ENCODE data around the gene RNF149. TPM values are rescaled to one million over a fixed set of nuclear protein-coding genes. Genes with fewer than 3 reads are reported as not detected.

The RNF149 gene
- polyA plus RNA-seq, 1 experiment, result 20.8 TPM

DNA sequence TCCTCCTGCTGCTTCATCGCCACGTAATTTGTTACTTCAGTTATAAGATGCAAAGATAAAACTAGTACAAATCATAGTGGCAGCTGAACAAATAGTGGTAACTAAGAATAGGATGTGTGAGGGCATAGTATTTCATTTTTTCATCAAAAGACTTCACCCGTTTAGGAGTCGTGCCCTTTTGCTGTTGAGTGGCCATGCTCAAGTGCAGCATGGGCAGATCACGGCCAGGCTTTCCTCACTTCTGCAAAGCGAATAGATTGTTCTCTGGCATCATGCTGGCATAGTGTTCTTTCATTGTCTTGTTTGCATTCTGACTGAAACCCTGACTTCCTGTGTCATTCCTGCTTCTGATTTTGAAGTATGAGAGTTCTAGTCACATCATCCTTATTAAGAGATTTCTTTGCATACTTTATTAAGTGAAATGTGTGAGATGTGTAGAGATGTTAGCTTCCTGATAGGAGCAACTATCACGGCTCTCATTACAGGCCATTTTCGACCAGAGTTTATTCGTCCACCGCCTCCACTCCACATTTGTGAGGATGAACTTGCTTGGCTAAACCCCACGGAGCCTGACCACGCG lies 44.1 kb downstream of the RNF149 start:
- TF ChIP-seq, protein P1, sequence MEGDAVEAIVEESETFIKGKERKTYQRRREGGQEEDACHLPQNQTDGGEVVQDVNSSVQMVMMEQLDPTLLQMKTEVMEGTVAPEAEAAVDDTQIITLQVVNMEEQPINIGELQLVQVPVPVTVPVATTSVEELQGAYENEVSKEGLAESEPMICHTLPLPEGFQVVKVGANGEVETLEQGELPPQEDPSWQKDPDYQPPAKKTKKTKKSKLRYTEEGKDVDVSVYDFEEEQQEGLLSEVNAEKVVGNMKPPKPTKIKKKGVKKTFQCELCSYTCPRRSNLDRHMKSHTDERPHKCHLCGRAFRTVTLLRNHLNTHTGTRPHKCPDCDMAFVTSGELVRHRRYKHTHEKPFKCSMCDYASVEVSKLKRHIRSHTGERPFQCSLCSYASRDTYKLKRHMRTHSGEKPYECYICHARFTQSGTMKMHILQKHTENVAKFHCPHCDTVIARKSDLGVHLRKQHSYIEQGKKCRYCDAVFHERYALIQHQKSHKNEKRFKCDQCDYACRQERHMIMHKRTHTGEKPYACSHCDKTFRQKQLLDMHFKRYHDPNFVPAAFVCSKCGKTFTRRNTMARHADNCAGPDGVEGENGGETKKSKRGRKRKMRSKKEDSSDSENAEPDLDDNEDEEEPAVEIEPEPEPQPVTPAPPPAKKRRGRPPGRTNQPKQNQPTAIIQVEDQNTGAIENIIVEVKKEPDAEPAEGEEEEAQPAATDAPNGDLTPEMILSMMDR (IDR thresholded peaks at IDR 0.05; ENCODE audit: insufficient read depth, low read depth, low read length), result no peak
- H3K36me3 ChIP-seq (ENCODE audit: control insufficient read depth, insufficient read depth, low read length), result peaks cover 6% of the 10 kb centered on the region
- H3K4me3 ChIP-seq (ENCODE audit: low read depth, low read length), result no peak overlapping the region
- ChIA-PET POLR2A (no interaction called here), CTCF (no interaction called here)
- no peaks in the 10 kb centered on the region for H3K27me3 ChIP-seq (ENCODE audit: control insufficient read depth, insufficient read depth, low read length)
- DNase-seq (ENCODE audit: low read depth), result no peak

DNA sequence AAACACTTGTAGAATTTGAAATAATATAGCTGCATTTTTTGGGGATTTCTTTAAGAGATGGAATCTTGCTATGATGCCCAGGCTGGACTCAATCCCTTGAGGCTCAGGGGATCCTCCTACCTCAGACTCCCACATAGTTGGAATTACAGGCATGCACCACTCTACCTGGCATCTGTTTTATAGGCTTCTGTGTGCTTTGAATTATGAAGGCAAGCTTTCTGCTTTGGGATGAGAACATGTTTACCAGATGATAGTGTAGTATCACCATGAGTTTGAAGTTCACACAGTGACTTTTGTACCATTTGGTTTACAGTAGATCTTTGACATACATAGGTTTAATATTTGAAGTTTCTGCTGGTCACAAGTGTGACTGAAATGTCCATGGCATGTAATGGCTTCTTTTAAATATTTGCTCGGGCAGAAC lies 45.1 kb downstream of the RNF149 start:
- H3K36me3 ChIP-seq (ENCODE audit: control insufficient read depth, insufficient read depth, low read length), result peaks cover 6% of the 10 kb centered on the region
- CTCF ChIA-PET, result no interaction called here
- DNase-seq (ENCODE audit: low read depth), result no peak
- POLR2A ChIA-PET, result no interaction called here
- no peak overlapping the region for H3K4me3 ChIP-seq (ENCODE audit: low read depth, low read length)
- H3K27me3 ChIP-seq (ENCODE audit: control insufficient read depth, insufficient read depth, low read length), result no peaks in the 10 kb centered on the region
- TF ChIP-seq, protein P1 (IDR thresholded peaks at IDR 0.05; ENCODE audit: insufficient read depth, low read depth, low read length), result no peak

DNA sequence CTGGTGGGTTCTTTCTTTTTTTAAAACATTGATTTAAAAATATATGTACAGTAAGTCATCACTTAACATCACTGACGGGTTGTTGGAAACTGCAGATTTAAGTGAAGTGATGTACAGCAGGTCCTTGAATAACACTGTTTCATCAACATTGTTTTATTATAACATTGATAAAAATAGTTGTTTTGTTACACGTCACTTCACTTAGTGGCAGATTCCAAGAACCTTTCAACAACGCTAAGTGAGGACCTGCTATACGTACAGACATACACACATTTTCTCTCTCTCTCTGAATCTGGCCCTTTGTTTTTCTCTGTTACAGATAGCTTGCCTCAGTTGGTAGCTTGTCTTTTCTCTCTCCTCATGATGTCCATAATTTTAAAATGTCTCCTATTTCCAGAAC lies 46.4 kb downstream of the RNF149 start:
- no peak overlapping the region for H3K4me3 ChIP-seq (ENCODE audit: low read depth, low read length)
- DNase-seq (ENCODE audit: low read depth), result no peak
- ChIA-PET CTCF (no interaction called here), POLR2A (no interaction called here)
- no peaks in the 10 kb centered on the region for H3K27me3 ChIP-seq (ENCODE audit: control insufficient read depth, insufficient read depth, low read length)
- TF ChIP-seq, protein P1 (IDR thresholded peaks at IDR 0.05; ENCODE audit: insufficient read depth, low read depth, low read length), result no peak
- H3K36me3 ChIP-seq (ENCODE audit: control insufficient read depth, insufficient read depth, low read length), result peaks cover 6% of the 10 kb centered on the region

DNA sequence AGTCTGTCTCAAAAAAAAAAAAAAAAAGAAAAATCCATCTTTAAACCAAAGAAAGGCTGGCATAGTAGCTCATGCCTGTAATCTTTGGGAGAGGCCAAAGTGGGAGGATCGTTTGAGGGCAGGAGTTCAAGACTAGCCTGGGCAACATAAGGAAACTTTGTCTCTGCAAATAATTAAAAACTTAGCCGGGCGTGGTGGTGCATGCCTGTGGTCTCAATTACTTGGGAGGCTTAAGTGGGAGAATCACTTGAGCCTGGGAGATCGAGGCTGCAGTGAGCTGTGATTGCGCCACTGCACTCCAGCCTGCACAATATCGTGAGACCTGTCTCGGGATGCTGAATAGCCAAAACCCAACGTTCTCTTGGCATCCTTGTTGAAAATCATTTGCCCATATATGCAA lies 49.7 kb downstream of the RNF149 start:
- CTCF ChIA-PET, result no interaction called here
- Histone ChIP-seq H3K27me3 (ENCODE audit: control insufficient read depth, insufficient read depth, low read length) (no peaks in the 10 kb centered on the region), H3K36me3 (ENCODE audit: control insufficient read depth, insufficient read depth, low read length) (no peaks in the 10 kb centered on the region; the same call in 1 of the 2 replicates), H3K4me3 (ENCODE audit: low read depth, low read length) (no peak overlapping the region)
- TF ChIP-seq, protein P1 (IDR thresholded peaks at IDR 0.05; ENCODE audit: insufficient read depth, low read depth, low read length), result no peak
- POLR2A ChIA-PET, result interaction anchor here (0.6 kb wide), 1 partner anchor 563 kb away, joined by 18 read pairs; no protein-coding TSS in a partner anchor
- DNase-seq (ENCODE audit: low read depth), result no peak

DNA sequence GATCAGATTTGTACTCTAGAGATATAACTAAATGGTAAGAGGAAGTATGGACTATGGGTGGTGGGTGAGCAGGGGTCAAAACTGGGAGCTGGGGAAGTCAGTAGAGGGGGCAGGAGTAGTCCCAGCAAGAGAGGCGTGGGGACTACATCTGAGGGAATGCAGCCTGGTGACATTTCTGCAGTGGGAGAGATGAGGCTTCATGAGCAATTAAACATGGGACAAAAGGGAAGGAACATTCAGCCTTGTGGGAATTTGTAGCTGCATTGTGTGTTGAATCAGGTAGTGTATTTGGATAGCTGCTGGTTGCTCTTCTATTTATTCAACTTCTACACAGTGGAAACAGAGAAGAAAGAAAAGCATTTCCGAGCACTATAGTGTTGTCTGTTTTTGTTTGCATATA lies 52.2 kb downstream of the RNF149 start:
- CTCF ChIA-PET, result no interaction called here
- H3K27me3 ChIP-seq (ENCODE audit: control insufficient read depth, insufficient read depth, low read length), result no peaks in the 10 kb centered on the region
- no peak overlapping the region for H3K4me3 ChIP-seq (ENCODE audit: low read depth, low read length)
- no peak for DNase-seq (ENCODE audit: low read depth)
- POLR2A ChIA-PET, result no interaction called here
- H3K36me3 ChIP-seq (ENCODE audit: control insufficient read depth, insufficient read depth, low read length), result no peaks in the 10 kb centered on the region; the same call in 1 of the 2 replicates
- TF ChIP-seq, protein P1 (IDR thresholded peaks at IDR 0.05; ENCODE audit: insufficient read depth, low read depth, low read length), result no peak

All from BJ (cell line).